ENCODE data around the gene ABCA5. TPM values are rescaled to one million over a fixed set of nuclear protein-coding genes. Genes with fewer than 3 reads are reported as not detected.

The ABCA5 gene
- total and polyA plus RNA-seq, 4 donors = 18.7 to 84.4 (median 48.8) TPM

GRCh38 chr17:69348429-69348828 is 21.5 kb upstream of the ABCA5 start (continued):
- no peak for TF ChIP-seq CTCF (IDR thresholded peaks at IDR 0.05; ENCODE audit: low read depth, low read length, missing input control)
- no peak for TF ChIP-seq RAD21 (IDR thresholded peaks at IDR 0.05)
- TF ChIP-seq SP1 (IDR thresholded peaks at IDR 0.05) = no peak
- TF ChIP-seq GABPA (IDR thresholded peaks at IDR 0.05 in 1 of 2, conservative IDR thresholded peaks at IDR 0.05 in 1 of 2) = no peak
- no peak for TF ChIP-seq YY1 (IDR thresholded peaks at IDR 0.05)
- TF ChIP-seq FOXA1 (IDR thresholded peaks at IDR 0.05) = no peak
- TF ChIP-seq TAF1 (conservative IDR thresholded peaks at IDR 0.05) = no peak
- no peak for TF ChIP-seq JUND (IDR thresholded peaks at IDR 0.05)

GRCh38 chr17:69346766-69347165 is 19.8 kb upstream of the ABCA5 start:
- Histone ChIP-seq H3K4me3 (ENCODE audit: low read depth in 1 of 3, low read length in 3 of 3) (no peak overlapping the region), H3K9ac (ENCODE audit: low read depth in 1 of 2, low read length in 2 of 2) (no peak overlapping the region), H3K27me3 (ENCODE audit: control insufficient read depth in 4 of 4, insufficient read depth in 4 of 4, low read length in 3 of 4) (no peaks in the 10 kb centered on the region), H3K36me3 (ENCODE audit: control insufficient read depth in 4 of 4, insufficient read depth in 3 of 4, low read depth in 1 of 4, low read length in 3 of 4) (no peaks in the 10 kb centered on the region), H3K9me3 (ENCODE audit: control insufficient read depth in 4 of 4, low read length in 3 of 4) (no peaks in the 10 kb centered on the region), H3K4me1 (ENCODE audit: control insufficient read depth in 4 of 4, insufficient read depth in 4 of 4, low read length in 3 of 4) (no peaks in the 10 kb centered on the region), H3K27ac (ENCODE audit: low read depth in 1 of 2, low read length in 2 of 2) (no peak overlapping the region)
- WGBS = 93% methylated on average over 7 of the region's 7 CpGs
- TF ChIP-seq YY1 (IDR thresholded peaks at IDR 0.05) (no peak), HNF4A (conservative IDR thresholded peaks at IDR 0.05) (no peak), GABPA (IDR thresholded peaks at IDR 0.05 in 1 of 2, conservative IDR thresholded peaks at IDR 0.05 in 1 of 2) (no peak), FOXA1 (IDR thresholded peaks at IDR 0.05) (no peak), HNF4G (IDR thresholded peaks at IDR 0.05) (no peak)
- DNase-seq (ENCODE audit: low spot score) = no peak

- Histone ChIP-seq H3K4me3 (ENCODE audit: low read depth in 1 of 3, low read length in 3 of 3) (no peak overlapping the region), H3K9me3 (ENCODE audit: control insufficient read depth in 4 of 4, low read length in 3 of 4) (no peaks in the 10 kb centered on the region), H3K9ac (ENCODE audit: low read depth in 1 of 2, low read length in 2 of 2) (no peak overlapping the region), H3K27me3 (ENCODE audit: control insufficient read depth in 4 of 4, insufficient read depth in 4 of 4, low read length in 3 of 4) (no peaks in the 10 kb centered on the region), H3K27ac (ENCODE audit: low read depth in 1 of 2, low read length in 2 of 2) (no peak overlapping the region), H3K4me1 (ENCODE audit: control insufficient read depth in 4 of 4, insufficient read depth in 4 of 4, low read length in 3 of 4) (no peaks in the 10 kb centered on the region), H3K36me3 (ENCODE audit: control insufficient read depth in 4 of 4, insufficient read depth in 3 of 4, low read depth in 1 of 4, low read length in 3 of 4) (no peaks in the 10 kb centered on the region)
- no peak for DNase-seq (ENCODE audit: low spot score)
- TF ChIP-seq JUND (IDR thresholded peaks at IDR 0.05) (no peak), EGR1 (IDR thresholded peaks at IDR 0.05; ENCODE audit: low read depth in 2 of 2) (no peak), SP1 (IDR thresholded peaks at IDR 0.05) (no peak), TAF1 (conservative IDR thresholded peaks at IDR 0.05) (no peak), ATF3 (IDR thresholded peaks at IDR 0.05) (no peak), YY1 (IDR thresholded peaks at IDR 0.05) (no peak), HNF4A (conservative IDR thresholded peaks at IDR 0.05) (no peak), CTCF (IDR thresholded peaks at IDR 0.05; ENCODE audit: low read depth, low read length, missing input control) (no peak), GABPA (IDR thresholded peaks at IDR 0.05 in 1 of 2, conservative IDR thresholded peaks at IDR 0.05 in 1 of 2) (no peak), RXRA (IDR thresholded peaks at IDR 0.05) (no peak)
These were observed 18.0 kb upstream of the ABCA5 start for GRCh38 chr17:69344939-69345338.

All from liver (tissue), 9 donors.